Fibroblast of pulmonary artery (primary cell): ENCODE results near the gene LRRC8E.
A peak's percentile ranks its signal among the peaks of the same experiment; 100 is the strongest.

Experiments
- DNase-seq: peaks from one replicate; pipeline ENCODE4 v3.0.0-alpha.2; 2010; ENCODE audit warnings: low read depth
- H3K4me3 ChIP-seq: replicated peaks from 2 replicates; pipeline ENCODE4 v1.5.1; 2011; ENCODE audit warnings: low read depth, mild to moderate bottlenecking, control low read depth, low read length, moderate library complexity
- TF ChIP-seq, protein P1 (sequence below): IDR thresholded peaks from 2 replicates; pipeline ENCODE4 v1.5.1; 2011; ENCODE audit warnings: mild to moderate bottlenecking, control low read depth, low read length, inconsistent platforms; ENCODE audit errors: missing control alignments

Gene LRRC8E

GRCh38 chr19:7947939-7948338, 59.6 kb downstream of the LRRC8E start:
- TF ChIP-seq, protein P1, sequence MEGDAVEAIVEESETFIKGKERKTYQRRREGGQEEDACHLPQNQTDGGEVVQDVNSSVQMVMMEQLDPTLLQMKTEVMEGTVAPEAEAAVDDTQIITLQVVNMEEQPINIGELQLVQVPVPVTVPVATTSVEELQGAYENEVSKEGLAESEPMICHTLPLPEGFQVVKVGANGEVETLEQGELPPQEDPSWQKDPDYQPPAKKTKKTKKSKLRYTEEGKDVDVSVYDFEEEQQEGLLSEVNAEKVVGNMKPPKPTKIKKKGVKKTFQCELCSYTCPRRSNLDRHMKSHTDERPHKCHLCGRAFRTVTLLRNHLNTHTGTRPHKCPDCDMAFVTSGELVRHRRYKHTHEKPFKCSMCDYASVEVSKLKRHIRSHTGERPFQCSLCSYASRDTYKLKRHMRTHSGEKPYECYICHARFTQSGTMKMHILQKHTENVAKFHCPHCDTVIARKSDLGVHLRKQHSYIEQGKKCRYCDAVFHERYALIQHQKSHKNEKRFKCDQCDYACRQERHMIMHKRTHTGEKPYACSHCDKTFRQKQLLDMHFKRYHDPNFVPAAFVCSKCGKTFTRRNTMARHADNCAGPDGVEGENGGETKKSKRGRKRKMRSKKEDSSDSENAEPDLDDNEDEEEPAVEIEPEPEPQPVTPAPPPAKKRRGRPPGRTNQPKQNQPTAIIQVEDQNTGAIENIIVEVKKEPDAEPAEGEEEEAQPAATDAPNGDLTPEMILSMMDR: no peak
- H3K4me3 ChIP-seq: no peak overlapping the region
- DNase-seq: peak; percentile 32
